Neuronal stem cell (in vitro differentiated cells): ENCODE measurements around the gene GRM7.

Source experiments
- DNase-seq: peaks from one replicate; pipeline ENCODE4 v3.0.0-alpha.2; 2013; ENCODE audit warnings: low spot score
- H2AFZ ChIP-seq: one replicate; pipeline ENCODE4 v1.6.1; 2013; ENCODE audit warnings: mild to moderate bottlenecking, low read length, inconsistent platforms
- H2AK5ac ChIP-seq: 2 replicates; pipeline ENCODE4 v1.6.1; 2013; ENCODE audit warnings: low read depth, mild to moderate bottlenecking, inconsistent platforms, low read length, moderate library complexity, mixed read lengths
- H2BK120ac ChIP-seq: 2 replicates; pipeline ENCODE4 v1.6.1; 2013; ENCODE audit warnings: low read depth, mild to moderate bottlenecking, inconsistent platforms, low read length, moderate library complexity, mixed read lengths
- H2BK12ac ChIP-seq: one replicate; pipeline ENCODE4 v1.6.1; 2013; ENCODE audit warnings: low read length, inconsistent platforms
- H2BK15ac ChIP-seq: 2 replicates; pipeline ENCODE4 v1.6.1; 2013; ENCODE audit warnings: mild to moderate bottlenecking, low read length, inconsistent platforms, mixed read lengths
- H2BK5ac ChIP-seq: one replicate; pipeline ENCODE4 v1.6.1; 2013; ENCODE audit warnings: inconsistent platforms, mild to moderate bottlenecking, low read length, moderate library complexity
- H3K14ac ChIP-seq: one replicate; pipeline ENCODE4 v1.6.1; 2013; ENCODE audit warnings: low read length, inconsistent platforms
- H3K18ac ChIP-seq: 2 replicates; pipeline ENCODE4 v1.6.1; 2013; ENCODE audit warnings: low read length, inconsistent platforms
- H3K23ac ChIP-seq: 2 replicates; pipeline ENCODE4 v1.6.1; 2013; ENCODE audit warnings: low read depth, mild to moderate bottlenecking, mixed read lengths, low read length, inconsistent platforms; ENCODE audit not compliant: poor library complexity
- H3K27ac ChIP-seq: replicated peaks from 3 replicates; pipeline ENCODE4 v1.5.1; 2013; ENCODE audit warnings: low read length, inconsistent platforms
- H3K27me3 ChIP-seq, 3 experiments: 2 replicates each; pipeline ENCODE4 v1.6.1; 2013; ENCODE audit warnings: low read length in 3 of 3, mild to moderate bottlenecking in 2 of 3, inconsistent platforms in 1 of 3, low read depth in 1 of 3, mixed read lengths in 1 of 3, moderate library complexity in 1 of 3; ENCODE audit not compliant: control insufficient read depth in 3 of 3, insufficient read depth in 3 of 3
- H3K36me3 ChIP-seq, 2 donors: replicated peaks in 1 of 2; 2 replicates each; pipeline ENCODE4 v1.6.1; 2013; ENCODE audit warnings: low read length in 2 of 2; ENCODE audit not compliant: control insufficient read depth in 2 of 2, insufficient read depth in 2 of 2
- H3K4ac ChIP-seq: 2 replicates; pipeline ENCODE4 v1.6.1; 2013; ENCODE audit warnings: inconsistent platforms, mild to moderate bottlenecking, low read length, moderate library complexity
- H3K4me1 ChIP-seq, 2 donors: 1 replicate in 1 of 2; 2 replicates in 1 of 2; pipeline ENCODE4 v1.6.1; 2013; ENCODE audit warnings: low read length in 2 of 2, low read depth in 1 of 2; ENCODE audit not compliant: control insufficient read depth in 2 of 2, insufficient read depth in 1 of 2
- H3K4me2 ChIP-seq: one replicate; pipeline ENCODE4 v1.6.1; 2013; ENCODE audit warnings: mild to moderate bottlenecking, low read length, inconsistent platforms; ENCODE audit not compliant: insufficient read depth, poor library complexity, severe bottlenecking
- H3K4me3 ChIP-seq, 2 donors: 2 replicates each; pipeline ENCODE4 v1.5.1; 2013; ENCODE audit warnings: low read length in 2 of 2, mild to moderate bottlenecking in 2 of 2, inconsistent platforms in 1 of 2, moderate library complexity in 1 of 2
- H3K79me1 ChIP-seq: one replicate; pipeline ENCODE4 v1.6.1; 2013; ENCODE audit warnings: low read depth, mild to moderate bottlenecking, inconsistent platforms, low read length, moderate library complexity
- H3K9ac ChIP-seq: one replicate; pipeline ENCODE4 v1.6.1; 2013; ENCODE audit warnings: mild to moderate bottlenecking, low read depth, low read length, inconsistent platforms; ENCODE audit not compliant: poor library complexity
- H3K9me3 ChIP-seq, 2 donors: replicated peaks in 1 of 2; 2 replicates each; pipeline versions ENCODE3 to v1.6.1; 2013; ENCODE audit warnings: low read length in 2 of 2, mild to moderate bottlenecking in 2 of 2, inconsistent platforms in 1 of 2, low read depth in 1 of 2, mixed read lengths in 1 of 2, moderate library complexity in 1 of 2; ENCODE audit not compliant: control insufficient read depth in 2 of 2, insufficient read depth in 1 of 2
- H4K8ac ChIP-seq: one replicate; pipeline ENCODE4 v1.6.1; 2013; ENCODE audit warnings: low read depth, mild to moderate bottlenecking, inconsistent platforms, low read length, moderate library complexity
- H4K91ac ChIP-seq: one replicate; pipeline ENCODE4 v1.6.1; 2013; ENCODE audit warnings: low read length, low read depth, mild to moderate bottlenecking, inconsistent platforms; ENCODE audit not compliant: poor library complexity
- WGBS, 2 donors: extraction: QIAGEN DNeasy Blood & Tissue Kit; methylation state at CpG; one replicate each; pipeline ENCODE4 v1.1.7; 2013; ENCODE audit warnings: missing lambda C conversion rate in 2 of 2, mixed read lengths in 1 of 2; ENCODE audit not compliant: insufficient read length in 2 of 2, insufficient replicate concordance in 1 of 2; ENCODE audit errors: extremely low coverage in 2 of 2; 5-methylcytosine and 5-hydroxymethylcytosine counted together

Gene GRM7

GRCh38 chr3:7437231-7437630, 576.3 kb downstream of the GRM7 start:
- Histone ChIP-seq H3K23ac (no peak overlapping the region), H2BK15ac (no peak overlapping the region), H3K4me1 (no peaks in the 10 kb centered on the region), H3K18ac (no peak overlapping the region), H3K4ac (no peak overlapping the region), H3K9me3 (no peaks in the 10 kb centered on the region), H2BK120ac (no peak overlapping the region), H3K36me3 (no peaks in the 10 kb centered on the region), H2AK5ac (no peak overlapping the region), H4K91ac (no peak overlapping the region), H3K4me3 (no peak overlapping the region), H3K27ac (no peak overlapping the region), H4K8ac (no peak overlapping the region), H2BK12ac (no peak overlapping the region), H3K9ac (no peak overlapping the region), H3K4me2 (no peak overlapping the region), H3K79me1 (no peaks in the 10 kb centered on the region), H2AFZ (no peak overlapping the region), H3K27me3 (no peaks in the 10 kb centered on the region), H3K14ac (no peak overlapping the region), H2BK5ac (no peak overlapping the region)
- DNase-seq = no peak
- no CpG with 5 or more reads among the region's 1 CpG for WGBS, 2 donors

- no peak overlapping the region for H3K4me2 ChIP-seq
- DNase-seq = no peak
- WGBS, 2 donors = no CpG with 5 or more reads among the region's 4 CpGs
Measured at GRCh38 chr3:7439101-7439680, 578.3 kb downstream of the GRM7 start.

GRCh38 chr3:7444886-7445285, 584.0 kb downstream of the GRM7 start:
- no peak overlapping the region for H4K8ac ChIP-seq
- no peaks in the 10 kb centered on the region for H3K27me3 ChIP-seq
- no peak overlapping the region for H2AFZ ChIP-seq
- no peak overlapping the region for H3K27ac ChIP-seq
- no peaks in the 10 kb centered on the region for H3K79me1 ChIP-seq
- no peak overlapping the region for H3K18ac ChIP-seq
- no peak overlapping the region for H2BK120ac ChIP-seq
- H3K4me2 ChIP-seq = no peak overlapping the region
- H3K36me3 ChIP-seq = no peaks in the 10 kb centered on the region
- H3K9me3 ChIP-seq = no peaks in the 10 kb centered on the region
- H2BK15ac ChIP-seq = no peak overlapping the region
- no CpG with 5 or more reads among the region's 4 CpGs for WGBS, 2 donors
- no peak overlapping the region for H3K4me3 ChIP-seq
- no peak overlapping the region for H2BK5ac ChIP-seq
- no peak overlapping the region for H2BK12ac ChIP-seq
- peaks cover 0 to 5% of the 10 kb centered on the region in 2 donors for H3K4me1 ChIP-seq
- H2AK5ac ChIP-seq = no peak overlapping the region
- no peak overlapping the region for H4K91ac ChIP-seq
- H3K14ac ChIP-seq = no peak overlapping the region
- H3K4ac ChIP-seq = no peak overlapping the region
- H3K23ac ChIP-seq = no peak overlapping the region
- no peak overlapping the region for H3K9ac ChIP-seq
- DNase-seq = no peak

More at GRCh38 chr3:7439101-7439680, 578.3 kb downstream of the GRM7 start:
- no peak overlapping the region for H4K8ac ChIP-seq
- H2AFZ ChIP-seq = no peak overlapping the region
- H3K14ac ChIP-seq = no peak overlapping the region
- no peak overlapping the region for H3K9ac ChIP-seq
- H2BK5ac ChIP-seq = no peak overlapping the region
- H3K4me1 ChIP-seq = no peaks in the 10 kb centered on the region
- H3K27ac ChIP-seq = no peak overlapping the region
- H3K23ac ChIP-seq = no peak overlapping the region
- H3K9me3 ChIP-seq = no peaks in the 10 kb centered on the region
- no peak overlapping the region for H3K18ac ChIP-seq
- no peak overlapping the region for H4K91ac ChIP-seq
- no peaks in the 10 kb centered on the region for H3K36me3 ChIP-seq
- no peaks in the 10 kb centered on the region for H3K79me1 ChIP-seq
- no peak overlapping the region for H2BK15ac ChIP-seq
- no peak overlapping the region for H2BK12ac ChIP-seq
- no peak overlapping the region for H2AK5ac ChIP-seq
- no peak overlapping the region for H3K4me3 ChIP-seq
- H3K4ac ChIP-seq = no peak overlapping the region
- H3K27me3 ChIP-seq = no peaks in the 10 kb centered on the region
- H2BK120ac ChIP-seq = no peak overlapping the region

- H4K91ac ChIP-seq = no peak overlapping the region
- H2AK5ac ChIP-seq = no peak overlapping the region
- H3K4me1 ChIP-seq = peaks cover 0 to 5% of the 10 kb centered on the region in 2 donors
- no peak overlapping the region for H3K27ac ChIP-seq
- no peak overlapping the region for H2BK12ac ChIP-seq
- no peak overlapping the region for H2BK120ac ChIP-seq
- H2BK15ac ChIP-seq = no peak overlapping the region
- H2AFZ ChIP-seq = no peak overlapping the region
- no peak overlapping the region for H3K4me3 ChIP-seq
- no peak overlapping the region for H4K8ac ChIP-seq
- H3K9me3 ChIP-seq = no peaks in the 10 kb centered on the region
- H3K23ac ChIP-seq = no peak overlapping the region
- no peaks in the 10 kb centered on the region for H3K36me3 ChIP-seq
- H3K18ac ChIP-seq = no peak overlapping the region
- H3K14ac ChIP-seq = no peak overlapping the region
- H3K79me1 ChIP-seq = no peaks in the 10 kb centered on the region
- H2BK5ac ChIP-seq = no peak overlapping the region
- DNase-seq = no peak
- H3K27me3 ChIP-seq = no peaks in the 10 kb centered on the region
- no peak overlapping the region for H3K4me2 ChIP-seq
- H3K4ac ChIP-seq = no peak overlapping the region
- no peak overlapping the region for H3K9ac ChIP-seq
- no CpG with 5 or more reads among the region's 5 CpGs for WGBS, 2 donors
Measured at GRCh38 chr3:7445331-7445730, 584.4 kb downstream of the GRM7 start.
